Tibial nerve (tissue), 4 donors: ENCODE measurements around the gene SCN8A. TPM values are rescaled to one million over a fixed set of nuclear protein-coding genes. Genes with fewer than 3 reads are reported as not detected.
A peak's percentile ranks its signal among the peaks of the same experiment; 100 is the strongest.

ENCODE experiments used
- DNase-seq, 2 donors: peaks; one replicate each; pipeline ENCODE4 v3.0.0-alpha.2; 2019; ENCODE audit warnings: low spot score in 2 of 2
- H3K27ac ChIP-seq, 4 donors: fragments of 200-600 bp; sonication (generic) in 3 of 4; one replicate each; pipeline ENCODE4 v1.5.1; 2017 to 2019; ENCODE audit warnings: mild to moderate bottlenecking in 1 of 4
- H3K27me3 ChIP-seq, 2 donors: fragments of 200-600 bp; sonication (generic) in 1 of 2; one replicate each; pipeline versions ENCODE4 v1.5.1 to v1.6.0; 2017 to 2019
- H3K36me3 ChIP-seq, 3 donors: fragments of 200-600 bp; sonication (generic); one replicate each; pipeline ENCODE4 v1.5.1; 2018 to 2019
- H3K4me1 ChIP-seq, 4 donors: fragments of 200-600 bp; sonication (generic) in 3 of 4; one replicate each; pipeline ENCODE4 v1.5.1; 2017 to 2019
- H3K4me3 ChIP-seq, 4 donors: fragments of 200-600 bp; sonication (generic) in 3 of 4; one replicate each; pipeline ENCODE4 v1.5.1; 2017 to 2019; ENCODE audit warnings: mild to moderate bottlenecking in 1 of 4, moderate library complexity in 1 of 4
- H3K9me3 ChIP-seq, 4 donors: fragments of 200-600 bp; sonication (generic) in 3 of 4; one replicate each; pipeline ENCODE4 v1.5.1; 2017 to 2019
- EP300 ChIP-seq, 2 donors: sonication (generic); formaldehyde crosslinking; IDR thresholded peaks; one replicate each; pipeline ENCODE4 v1.6.1; 2017; ENCODE audit warnings: antibody characterized with exemption in 2 of 2, mild to moderate bottlenecking in 1 of 2
- POLR2A ChIP-seq, 2 donors: fragments of 450-650 bp; IDR thresholded peaks; one replicate each; pipeline ENCODE4 v1.6.1; 2017; ENCODE audit warnings: antibody characterized with exemption in 2 of 2, mild to moderate bottlenecking in 2 of 2, moderate library complexity in 2 of 2
- WGBS, 2 donors: methylation state at CpG; one replicate each; pipeline ENCODE4 v1.1.5; 2018; 5-methylcytosine and 5-hydroxymethylcytosine counted together
- total RNA-seq, 4 donors: library from RNA; depleted of rRNA; stranded (reverse); fragments of >200 nt; gene quantifications; one replicate each; pipeline ENCODE4 v1.1.0, GENCODE V29; 2016
- TF ChIP-seq, protein P1 (sequence below), 5 experiments: fragments of 200-600 bp in 3 of 5; fragments of 450-650 bp in 2 of 5; sonication (generic) in 3 of 5; IDR thresholded peaks; one replicate each; pipeline ENCODE4 v1.5.1; 2016 to 2019; ENCODE audit warnings: antibody characterized with exemption in 5 of 5, mild to moderate bottlenecking in 3 of 5, moderate library complexity in 2 of 5

Gene SCN8A
- total RNA-seq, 4 donors from 2014 or later: 0.21 to 3.3 (median 0.50) TPM

DNA sequence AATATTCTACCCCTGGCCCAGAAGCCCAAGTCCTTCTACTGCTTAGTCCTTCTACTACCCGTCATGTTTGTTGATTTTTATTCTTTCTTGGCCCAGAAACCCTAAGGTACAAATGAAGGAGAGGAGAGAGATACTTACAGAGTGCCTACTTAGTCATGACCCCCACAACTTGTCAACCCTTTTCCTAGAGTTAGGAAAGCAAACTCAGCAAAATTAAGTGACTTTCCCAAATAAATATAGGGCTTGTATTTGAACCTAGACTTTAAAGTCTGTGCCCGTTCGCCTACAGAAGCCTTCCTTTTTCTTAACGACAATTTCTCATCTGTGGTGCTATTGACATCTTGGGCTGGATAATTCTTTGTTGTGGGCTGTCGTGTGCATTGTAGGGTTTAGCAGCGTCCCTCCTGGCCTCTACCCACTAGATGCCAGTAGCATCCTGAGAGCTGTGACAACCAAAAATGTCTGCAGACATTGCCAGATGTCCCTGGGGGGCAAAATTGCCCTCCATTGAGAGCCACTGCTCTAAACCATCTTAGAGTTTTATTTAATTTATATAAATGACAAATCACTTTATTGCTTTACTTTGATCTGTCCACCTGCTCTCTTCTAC, 175.1 kb downstream of the SCN8A start:
- peaks cover 0 to 5% (median 0%) of the 10 kb centered on the region in 3 donors for H3K36me3 ChIP-seq
- no peaks in the 10 kb centered on the region for H3K4me1 ChIP-seq
- H3K27me3 ChIP-seq: peaks cover 0 to 3% of the 10 kb centered on the region in 2 donors
- H3K27ac ChIP-seq: no peak overlapping the region
- no peak for DNase-seq
- 85% methylated on average over 6 of the region's 6 CpGs for WGBS, 2 donors
- TF ChIP-seq EP300 (IDR thresholded peaks at IDR 0.05): no peak
- TF ChIP-seq, protein P1, sequence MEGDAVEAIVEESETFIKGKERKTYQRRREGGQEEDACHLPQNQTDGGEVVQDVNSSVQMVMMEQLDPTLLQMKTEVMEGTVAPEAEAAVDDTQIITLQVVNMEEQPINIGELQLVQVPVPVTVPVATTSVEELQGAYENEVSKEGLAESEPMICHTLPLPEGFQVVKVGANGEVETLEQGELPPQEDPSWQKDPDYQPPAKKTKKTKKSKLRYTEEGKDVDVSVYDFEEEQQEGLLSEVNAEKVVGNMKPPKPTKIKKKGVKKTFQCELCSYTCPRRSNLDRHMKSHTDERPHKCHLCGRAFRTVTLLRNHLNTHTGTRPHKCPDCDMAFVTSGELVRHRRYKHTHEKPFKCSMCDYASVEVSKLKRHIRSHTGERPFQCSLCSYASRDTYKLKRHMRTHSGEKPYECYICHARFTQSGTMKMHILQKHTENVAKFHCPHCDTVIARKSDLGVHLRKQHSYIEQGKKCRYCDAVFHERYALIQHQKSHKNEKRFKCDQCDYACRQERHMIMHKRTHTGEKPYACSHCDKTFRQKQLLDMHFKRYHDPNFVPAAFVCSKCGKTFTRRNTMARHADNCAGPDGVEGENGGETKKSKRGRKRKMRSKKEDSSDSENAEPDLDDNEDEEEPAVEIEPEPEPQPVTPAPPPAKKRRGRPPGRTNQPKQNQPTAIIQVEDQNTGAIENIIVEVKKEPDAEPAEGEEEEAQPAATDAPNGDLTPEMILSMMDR (IDR thresholded peaks at IDR 0.05): no peak
- TF ChIP-seq POLR2A (IDR thresholded peaks at IDR 0.05): no peak
- no peak overlapping the region for H3K4me3 ChIP-seq
- no peaks in the 10 kb centered on the region for H3K9me3 ChIP-seq

DNA sequence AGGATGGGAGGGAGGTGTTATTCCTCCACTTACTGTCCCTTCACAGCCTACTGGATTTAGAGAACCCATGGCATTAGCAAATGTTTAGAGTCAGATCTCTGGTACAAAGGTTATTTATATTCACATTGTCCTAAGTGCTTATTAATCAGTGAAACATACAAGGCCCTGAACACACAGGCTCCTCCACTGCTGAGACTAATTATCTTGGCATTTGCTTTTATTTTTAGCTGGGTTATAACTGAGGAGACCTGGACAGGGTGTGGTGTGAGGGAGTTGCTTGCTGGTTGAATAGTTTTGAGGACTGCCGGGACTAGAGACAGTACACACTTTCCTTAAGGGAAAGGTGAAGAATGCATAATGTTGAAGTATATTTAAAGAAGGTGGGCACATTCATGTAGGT, 180.0 kb downstream of the SCN8A start:
- Histone ChIP-seq H3K4me3 (no peak overlapping the region), H3K27me3 (no peaks in the 10 kb centered on the region), H3K4me1 (no peaks in the 10 kb centered on the region), H3K27ac (no peak overlapping the region), H3K36me3 (peaks cover 0 to 13% (median 0%) of the 10 kb centered on the region in 3 donors), H3K9me3 (no peaks in the 10 kb centered on the region)
- TF ChIP-seq, protein P1 (IDR thresholded peaks at IDR 0.05): no peak
- TF ChIP-seq EP300 (IDR thresholded peaks at IDR 0.05) (no peak), POLR2A (IDR thresholded peaks at IDR 0.05) (no peak)
- DNase-seq: no peak
- 71 to 77% methylated on average over 1 of the region's 1 CpG for WGBS, 2 donors

DNA sequence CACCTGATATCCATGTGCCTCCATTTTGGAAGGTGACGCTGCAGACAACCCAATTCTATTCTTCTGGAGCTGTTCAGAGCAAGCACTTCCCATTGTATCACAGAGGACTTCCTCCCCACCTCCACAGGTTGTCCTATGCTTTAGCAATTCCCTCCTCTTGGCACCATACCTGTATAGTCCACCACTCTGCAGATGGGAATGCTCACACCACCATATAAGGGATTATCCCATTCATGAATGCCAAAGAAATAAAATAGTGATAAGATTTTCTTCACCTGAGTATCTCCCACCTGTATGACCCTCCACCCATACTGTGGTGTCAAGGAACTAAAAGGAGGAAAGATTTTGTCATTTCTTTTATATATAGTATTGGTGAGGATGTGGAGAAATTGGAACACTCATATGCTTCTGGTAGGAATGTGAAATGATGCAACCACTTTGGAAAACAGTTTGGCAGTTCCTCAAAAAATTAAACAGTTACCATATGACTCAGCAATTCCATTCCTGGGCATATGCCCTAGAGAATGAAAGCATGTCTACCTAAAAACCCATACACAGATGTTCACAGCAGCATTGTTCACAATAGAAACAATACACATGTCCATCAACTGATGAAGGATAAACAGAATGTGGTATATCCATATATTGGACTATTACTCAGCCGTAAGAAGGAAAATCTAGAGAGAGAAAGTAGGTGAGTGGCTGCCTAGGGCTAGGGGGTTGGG, 182.3 kb downstream of the SCN8A start:
- TF ChIP-seq, protein P1 (IDR thresholded peaks at IDR 0.05): no peak
- TF ChIP-seq EP300 (IDR thresholded peaks at IDR 0.05) (peak in 1 of 2 donors; percentile 32), POLR2A (IDR thresholded peaks at IDR 0.05) (no peak)
- no peaks in the 10 kb centered on the region for H3K9me3 ChIP-seq
- no peak overlapping the region for H3K27ac ChIP-seq
- no peak for DNase-seq
- no peaks in the 10 kb centered on the region for H3K27me3 ChIP-seq
- no peaks in the 10 kb centered on the region for H3K4me1 ChIP-seq
- WGBS, 2 donors: 96 to 99% methylated on average over 2 of the region's 2 CpGs
- no peak overlapping the region for H3K4me3 ChIP-seq
- H3K36me3 ChIP-seq: peaks cover 0 to 13% (median 0%) of the 10 kb centered on the region in 3 donors

DNA sequence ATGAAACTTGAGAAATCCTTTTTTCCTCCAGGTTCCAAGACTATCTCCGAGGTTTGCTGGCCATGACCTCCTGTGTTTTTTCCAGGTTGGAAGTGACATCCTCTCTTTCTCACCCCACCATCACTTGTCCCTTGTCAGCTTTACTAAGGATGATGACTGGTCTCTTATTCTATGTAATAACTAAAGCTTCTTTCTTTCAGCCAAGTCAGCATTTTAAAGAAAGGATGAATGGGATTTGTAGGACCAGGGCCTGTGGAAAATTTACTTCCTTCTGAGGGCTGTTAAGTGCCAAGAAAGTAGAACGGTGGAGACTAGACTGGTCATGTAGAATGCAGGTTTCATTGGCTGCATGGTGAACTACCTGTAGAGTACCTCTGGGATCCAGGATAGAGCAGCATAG, 183.9 kb downstream of the SCN8A start:
- Histone ChIP-seq H3K36me3 (peaks cover 0 to 8% (median 0%) of the 10 kb centered on the region in 3 donors), H3K27ac (no peak overlapping the region), H3K4me3 (no peak overlapping the region), H3K4me1 (no peaks in the 10 kb centered on the region), H3K9me3 (no peaks in the 10 kb centered on the region), H3K27me3 (no peaks in the 10 kb centered on the region)
- TF ChIP-seq POLR2A (IDR thresholded peaks at IDR 0.05) (no peak), EP300 (IDR thresholded peaks at IDR 0.05) (no peak)
- TF ChIP-seq, protein P1 (IDR thresholded peaks at IDR 0.05): no peak
- WGBS, 2 donors: 75 to 76% methylated on average over 2 of the region's 2 CpGs
- no peak for DNase-seq

DNA sequence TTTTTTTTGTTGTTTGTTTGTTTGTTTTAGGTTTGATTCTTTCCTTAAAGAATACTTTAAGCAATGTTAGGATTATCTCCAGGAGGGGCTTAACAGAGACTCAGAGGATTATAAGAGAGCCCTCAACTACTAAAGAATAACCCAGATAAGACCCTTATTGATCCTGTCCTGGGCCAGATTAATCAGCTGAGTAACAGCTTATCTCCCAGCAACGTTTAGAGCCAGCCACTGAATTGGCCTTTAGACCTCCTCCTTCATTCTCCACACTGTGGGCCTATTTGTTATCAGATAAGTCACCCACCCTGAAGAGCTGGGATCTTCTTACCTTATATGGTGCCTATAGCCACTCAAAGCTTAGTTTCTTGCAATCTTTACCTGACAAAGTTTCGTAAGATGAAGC, 186.4 kb downstream of the SCN8A start:
- no peak for DNase-seq
- Histone ChIP-seq H3K36me3 (peaks cover 0 to 8% (median 0%) of the 10 kb centered on the region in 3 donors), H3K27ac (no peak overlapping the region), H3K9me3 (no peaks in the 10 kb centered on the region), H3K4me3 (no peak overlapping the region), H3K4me1 (no peaks in the 10 kb centered on the region), H3K27me3 (no peaks in the 10 kb centered on the region)
- TF ChIP-seq POLR2A (IDR thresholded peaks at IDR 0.05) (no peak), EP300 (IDR thresholded peaks at IDR 0.05) (no peak)
- TF ChIP-seq, protein P1 (IDR thresholded peaks at IDR 0.05): no peak
- 58 to 59% methylated on average over 2 of the region's 2 CpGs for WGBS, 2 donors
